Uterus (tissue), 2 donors: ENCODE data around the gene NRROS.

Experiments
- POLR2A ChIP-seq, 2 donors: fragments of 450-650 bp; IDR thresholded peaks; one replicate each; pipeline ENCODE4 v1.6.1; 2016; ENCODE audit warnings: antibody characterized with exemption in 2 of 2, mild to moderate bottlenecking in 1 of 2, moderate library complexity in 1 of 2
- TF ChIP-seq, protein P1 (sequence below), 4 experiments: fragments of 200-600 bp in 2 of 4; fragments of 450-650 bp in 2 of 4; sonication (generic) in 2 of 4; IDR thresholded peaks; one replicate each; pipeline ENCODE4 v1.5.1; 2016 to 2019; ENCODE audit warnings: antibody characterized with exemption in 4 of 4, mild to moderate bottlenecking in 2 of 4, moderate library complexity in 1 of 4

DNA sequence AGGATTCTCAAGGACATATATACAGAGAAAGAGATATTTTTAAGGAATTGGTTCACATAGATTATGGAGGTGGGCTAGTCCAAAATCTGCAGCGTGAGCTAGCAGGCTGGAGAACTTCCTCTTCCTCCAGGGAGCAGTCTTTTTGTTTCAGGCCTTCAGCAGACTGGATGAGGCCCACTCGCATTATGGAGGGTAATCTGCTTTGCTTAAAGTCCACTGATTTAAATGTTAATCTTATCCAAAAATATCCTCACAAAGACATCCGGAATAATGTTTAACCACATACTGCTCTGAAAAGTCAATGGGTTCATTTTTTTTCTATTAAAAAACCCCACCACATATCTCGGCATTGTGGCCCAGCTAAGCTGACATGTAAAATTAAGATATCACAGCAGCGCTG, 22.2 kb upstream of the NRROS start:
- TF ChIP-seq, protein P1, sequence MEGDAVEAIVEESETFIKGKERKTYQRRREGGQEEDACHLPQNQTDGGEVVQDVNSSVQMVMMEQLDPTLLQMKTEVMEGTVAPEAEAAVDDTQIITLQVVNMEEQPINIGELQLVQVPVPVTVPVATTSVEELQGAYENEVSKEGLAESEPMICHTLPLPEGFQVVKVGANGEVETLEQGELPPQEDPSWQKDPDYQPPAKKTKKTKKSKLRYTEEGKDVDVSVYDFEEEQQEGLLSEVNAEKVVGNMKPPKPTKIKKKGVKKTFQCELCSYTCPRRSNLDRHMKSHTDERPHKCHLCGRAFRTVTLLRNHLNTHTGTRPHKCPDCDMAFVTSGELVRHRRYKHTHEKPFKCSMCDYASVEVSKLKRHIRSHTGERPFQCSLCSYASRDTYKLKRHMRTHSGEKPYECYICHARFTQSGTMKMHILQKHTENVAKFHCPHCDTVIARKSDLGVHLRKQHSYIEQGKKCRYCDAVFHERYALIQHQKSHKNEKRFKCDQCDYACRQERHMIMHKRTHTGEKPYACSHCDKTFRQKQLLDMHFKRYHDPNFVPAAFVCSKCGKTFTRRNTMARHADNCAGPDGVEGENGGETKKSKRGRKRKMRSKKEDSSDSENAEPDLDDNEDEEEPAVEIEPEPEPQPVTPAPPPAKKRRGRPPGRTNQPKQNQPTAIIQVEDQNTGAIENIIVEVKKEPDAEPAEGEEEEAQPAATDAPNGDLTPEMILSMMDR (IDR thresholded peaks at IDR 0.05) = no peak
- TF ChIP-seq POLR2A (IDR thresholded peaks at IDR 0.05) = no peak
